Measurements from ENCODE around the gene ATP2A3. TPM values are rescaled to one million over a fixed set of nuclear protein-coding genes. Genes with fewer than 3 reads are reported as not detected.

Gene ATP2A3
- total and polyA plus RNA-seq, 2 donors (not counting 1 experiment from before 2014, with no cell fraction given): 0.25 to 12.4 TPM

DNA sequence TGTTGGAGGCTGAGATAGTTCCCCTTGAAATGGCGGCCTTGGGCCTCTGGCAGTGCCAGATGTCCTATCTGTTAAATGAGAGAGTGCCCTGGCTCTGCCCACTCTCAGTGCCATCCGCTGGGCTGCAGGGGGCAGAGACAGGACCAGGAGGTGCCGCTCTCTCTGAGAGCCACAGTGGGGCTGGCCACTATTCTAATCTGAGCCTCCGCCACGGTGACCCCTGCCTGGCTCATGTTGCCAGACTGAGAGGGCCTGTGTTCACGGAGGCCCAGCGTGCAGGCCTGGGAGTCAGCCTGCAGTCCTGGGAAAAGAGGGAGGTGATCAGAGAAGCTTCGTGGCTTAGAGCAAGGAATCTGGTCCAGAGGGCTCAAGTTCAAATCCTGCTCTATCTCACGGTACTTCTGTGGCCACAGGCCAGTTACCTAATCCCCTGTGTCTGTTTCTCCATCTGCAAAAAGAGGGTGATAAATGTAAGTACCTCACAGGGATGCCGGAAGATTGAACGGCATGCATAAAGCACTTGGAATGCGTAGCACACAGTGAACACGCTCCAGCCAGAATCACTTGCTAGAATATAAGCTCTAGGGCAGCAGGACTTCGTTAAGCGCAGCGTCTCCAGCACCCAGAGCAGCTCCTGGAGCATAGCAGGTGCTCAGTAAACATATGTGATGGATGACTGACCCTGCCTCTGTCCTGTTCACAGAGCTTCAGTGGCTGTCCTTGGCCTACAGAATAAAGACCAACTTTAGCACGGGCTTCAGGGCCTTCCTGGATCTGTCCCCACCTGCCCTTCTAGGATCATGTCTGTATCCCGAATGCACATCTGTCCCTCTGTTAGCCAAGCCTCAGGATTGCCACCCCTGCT lies 6.3 kb downstream of the ATP2A3 start:
- no peak overlapping the region for H3K4me2 ChIP-seq (ENCODE audit: extremely low read depth, insufficient read depth, low read length)
- peaks cover 5% of the 10 kb centered on the region for H3K4me1 ChIP-seq (ENCODE audit: control insufficient read depth, extremely low read depth, insufficient read depth, low read length)
- H3K27ac ChIP-seq (ENCODE audit: insufficient read depth, low read length): no peak overlapping the region
- TF ChIP-seq, protein P1, sequence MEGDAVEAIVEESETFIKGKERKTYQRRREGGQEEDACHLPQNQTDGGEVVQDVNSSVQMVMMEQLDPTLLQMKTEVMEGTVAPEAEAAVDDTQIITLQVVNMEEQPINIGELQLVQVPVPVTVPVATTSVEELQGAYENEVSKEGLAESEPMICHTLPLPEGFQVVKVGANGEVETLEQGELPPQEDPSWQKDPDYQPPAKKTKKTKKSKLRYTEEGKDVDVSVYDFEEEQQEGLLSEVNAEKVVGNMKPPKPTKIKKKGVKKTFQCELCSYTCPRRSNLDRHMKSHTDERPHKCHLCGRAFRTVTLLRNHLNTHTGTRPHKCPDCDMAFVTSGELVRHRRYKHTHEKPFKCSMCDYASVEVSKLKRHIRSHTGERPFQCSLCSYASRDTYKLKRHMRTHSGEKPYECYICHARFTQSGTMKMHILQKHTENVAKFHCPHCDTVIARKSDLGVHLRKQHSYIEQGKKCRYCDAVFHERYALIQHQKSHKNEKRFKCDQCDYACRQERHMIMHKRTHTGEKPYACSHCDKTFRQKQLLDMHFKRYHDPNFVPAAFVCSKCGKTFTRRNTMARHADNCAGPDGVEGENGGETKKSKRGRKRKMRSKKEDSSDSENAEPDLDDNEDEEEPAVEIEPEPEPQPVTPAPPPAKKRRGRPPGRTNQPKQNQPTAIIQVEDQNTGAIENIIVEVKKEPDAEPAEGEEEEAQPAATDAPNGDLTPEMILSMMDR (conservative IDR thresholded peaks at IDR 0.05 in 1 of 2, IDR thresholded peaks at IDR 0.05 in 1 of 2; ENCODE audit: low read depth in 1 of 2, low read length in 2 of 2): no peak
- no peak for TF ChIP-seq EZH2 (IDR thresholded peaks at IDR 0.05; ENCODE audit: low read length, missing control alignments)
- no peak overlapping the region for H2AFZ ChIP-seq (ENCODE audit: low read length)
- no peak for DNase-seq (ENCODE audit: low read depth in 2 of 2)
- H3K27me3 ChIP-seq (ENCODE audit: control insufficient read depth, insufficient read depth, low read length): peaks cover under 1% of the 10 kb centered on the region
- H3K9ac ChIP-seq (ENCODE audit: insufficient read depth, low read length): no peak overlapping the region
- H3K9me3 ChIP-seq (ENCODE audit: control insufficient read depth, insufficient read depth, low read depth, low read length): no peaks in the 10 kb centered on the region
- H3K36me3 ChIP-seq (ENCODE audit: control insufficient read depth, insufficient read depth, low read length): no peaks in the 10 kb centered on the region
- H3K79me2 ChIP-seq (ENCODE audit: control insufficient read depth, insufficient read depth, low read length): no peaks in the 10 kb centered on the region
- H3K4me3 ChIP-seq (replicated peaks in 1 of 4; ENCODE audit: control extremely low read depth in 1 of 4, insufficient read depth in 1 of 4, low read depth in 3 of 4, low read length in 4 of 4): no peak overlapping the region
- no peaks in the 10 kb centered on the region for H4K20me1 ChIP-seq (ENCODE audit: control insufficient read depth, extremely low read depth, insufficient read depth, low read length)

DNA sequence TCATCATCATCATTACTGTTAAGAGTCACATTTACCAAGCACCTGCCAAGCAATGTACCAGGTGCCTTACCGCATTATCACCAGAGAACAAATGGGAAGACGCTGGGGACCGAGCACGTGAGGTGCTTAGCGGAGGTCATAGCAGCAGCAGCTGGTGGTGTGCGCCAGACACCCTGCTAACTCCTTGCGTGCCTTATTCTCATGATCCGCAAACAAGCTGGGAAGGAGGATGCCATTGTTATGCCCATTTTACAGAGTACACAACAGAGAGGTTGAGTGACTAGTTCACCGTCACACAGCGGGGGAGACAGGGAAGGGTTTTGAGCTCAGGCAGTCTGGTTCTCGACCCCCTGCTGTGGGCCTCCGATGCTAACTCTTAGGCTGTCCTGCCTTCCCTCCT lies 7.3 kb downstream of the ATP2A3 start:
- TF ChIP-seq EZH2 (IDR thresholded peaks at IDR 0.05; ENCODE audit: low read length, missing control alignments): no peak
- TF ChIP-seq, protein P1 (conservative IDR thresholded peaks at IDR 0.05 in 1 of 2, IDR thresholded peaks at IDR 0.05 in 1 of 2; ENCODE audit: low read depth in 1 of 2, low read length in 2 of 2): no peak

DNA sequence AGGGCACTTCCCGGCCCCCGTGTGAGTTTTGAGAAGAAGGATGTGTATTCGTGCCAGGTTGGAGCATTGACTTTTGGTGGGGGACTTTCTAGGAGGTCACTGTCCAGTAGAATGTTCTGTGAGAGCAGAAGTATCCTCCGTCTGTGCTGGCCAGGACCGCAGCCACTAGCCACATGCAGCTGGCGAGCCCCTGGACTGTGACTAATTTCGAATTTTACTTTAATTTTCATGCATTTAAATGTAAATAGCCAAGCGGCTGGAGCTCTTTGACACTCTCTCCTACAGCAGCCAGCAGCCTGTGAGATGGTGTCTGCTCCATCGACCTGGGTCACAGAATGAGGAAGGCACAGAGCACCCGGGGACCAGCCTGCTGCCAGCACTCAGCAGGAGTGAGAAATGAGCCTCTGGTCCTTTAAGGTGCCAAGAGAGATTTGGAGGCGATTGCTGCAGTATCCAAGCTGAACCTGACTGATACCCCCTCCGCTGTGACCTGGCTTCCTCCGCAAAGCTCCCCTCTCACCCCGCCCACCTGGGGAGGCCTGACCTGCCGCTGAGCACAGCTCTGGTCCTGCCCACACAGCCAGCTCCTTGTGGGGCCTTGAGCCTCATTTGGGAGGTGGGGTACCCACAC lies 7.8 kb downstream of the ATP2A3 start:
- Histone ChIP-seq H4K20me1 (ENCODE audit: control insufficient read depth, extremely low read depth, insufficient read depth, low read length) (no peaks in the 10 kb centered on the region), H3K4me1 (ENCODE audit: control insufficient read depth, extremely low read depth, insufficient read depth, low read length) (peaks cover 5% of the 10 kb centered on the region), H3K27me3 (ENCODE audit: control insufficient read depth, insufficient read depth, low read length) (no peaks in the 10 kb centered on the region), H2AFZ (ENCODE audit: low read length) (no peak overlapping the region), H3K9ac (ENCODE audit: insufficient read depth, low read length) (no peak overlapping the region), H3K4me2 (ENCODE audit: extremely low read depth, insufficient read depth, low read length) (no peak overlapping the region), H3K4me3 (replicated peaks in 1 of 4; ENCODE audit: control extremely low read depth in 1 of 4, insufficient read depth in 1 of 4, low read depth in 3 of 4, low read length in 4 of 4) (no peak overlapping the region), H3K36me3 (ENCODE audit: control insufficient read depth, insufficient read depth, low read length) (no peaks in the 10 kb centered on the region), H3K9me3 (ENCODE audit: control insufficient read depth, insufficient read depth, low read depth, low read length) (no peaks in the 10 kb centered on the region), H3K27ac (ENCODE audit: insufficient read depth, low read length) (no peak overlapping the region), H3K79me2 (ENCODE audit: control insufficient read depth, insufficient read depth, low read length) (no peaks in the 10 kb centered on the region)
- TF ChIP-seq, protein P1 (conservative IDR thresholded peaks at IDR 0.05 in 1 of 2, IDR thresholded peaks at IDR 0.05 in 1 of 2; ENCODE audit: low read depth in 1 of 2, low read length in 2 of 2): no peak
- TF ChIP-seq EZH2 (IDR thresholded peaks at IDR 0.05; ENCODE audit: low read length, missing control alignments): no peak
- peak in 1 of 2 donors; percentile 17 for DNase-seq (ENCODE audit: low read depth in 2 of 2)

More for the DNA sequence above, 7.3 kb downstream of the ATP2A3 start:
- H4K20me1 ChIP-seq (ENCODE audit: control insufficient read depth, extremely low read depth, insufficient read depth, low read length): no peaks in the 10 kb centered on the region
- H3K9me3 ChIP-seq (ENCODE audit: control insufficient read depth, insufficient read depth, low read depth, low read length): no peaks in the 10 kb centered on the region
- no peaks in the 10 kb centered on the region for H3K36me3 ChIP-seq (ENCODE audit: control insufficient read depth, insufficient read depth, low read length)
- DNase-seq (ENCODE audit: low read depth in 2 of 2): no peak
- H3K27me3 ChIP-seq (ENCODE audit: control insufficient read depth, insufficient read depth, low read length): no peaks in the 10 kb centered on the region
- no peaks in the 10 kb centered on the region for H3K79me2 ChIP-seq (ENCODE audit: control insufficient read depth, insufficient read depth, low read length)
- peaks cover 5% of the 10 kb centered on the region for H3K4me1 ChIP-seq (ENCODE audit: control insufficient read depth, extremely low read depth, insufficient read depth, low read length)
- H3K4me2 ChIP-seq (ENCODE audit: extremely low read depth, insufficient read depth, low read length): no peak overlapping the region
- no peak overlapping the region for H3K4me3 ChIP-seq (replicated peaks in 1 of 4; ENCODE audit: control extremely low read depth in 1 of 4, insufficient read depth in 1 of 4, low read depth in 3 of 4, low read length in 4 of 4)
- no peak overlapping the region for H3K9ac ChIP-seq (ENCODE audit: insufficient read depth, low read length)
- H3K27ac ChIP-seq (ENCODE audit: insufficient read depth, low read length): no peak overlapping the region
- no peak overlapping the region for H2AFZ ChIP-seq (ENCODE audit: low read length)

Measured in fibroblast of lung (primary cell).